Right cardiac atrium (tissue), 5 donors: Measurements from ENCODE around the gene SLC17A7. TPM values are rescaled to one million over a fixed set of nuclear protein-coding genes. Genes with fewer than 3 reads are reported as not detected.

Experiments
- ATAC-seq, 2 donors: fragments of 200-7000 bp; cut with Tn5 transposase; one replicate each; pipeline versions ENCODE4 v1.8.0 to v1.9.1; 2020; ENCODE audit warnings: moderate library complexity in 2 of 2, mild to moderate bottlenecking in 1 of 2
- DNase-seq, 3 donors: peaks; one replicate each; pipeline ENCODE4 v3.0.0-alpha.2; 2020
- H3K27ac ChIP-seq: one replicate; pipeline ENCODE4 v1.5.1; 2013; ENCODE audit warnings: mild to moderate bottlenecking, low read length, control low read depth, moderate library complexity
- H3K27me3 ChIP-seq: one replicate; pipeline ENCODE4 v1.6.1; 2013; ENCODE audit not compliant: control insufficient read depth, insufficient read depth
- H3K4me1 ChIP-seq: one replicate; pipeline ENCODE4 v1.6.1; 2013; ENCODE audit warnings: low read length; ENCODE audit not compliant: control insufficient read depth, insufficient read depth
- H3K4me3 ChIP-seq: one replicate; pipeline ENCODE4 v1.5.1; 2013; ENCODE audit warnings: low read length, control low read depth
- H3K9me3 ChIP-seq: one replicate; pipeline ENCODE4 v1.6.1; 2013; ENCODE audit warnings: low read length; ENCODE audit not compliant: control insufficient read depth
- WGBS: extraction: QIAGEN DNeasy Blood & Tissue Kit; methylation state at CpG from one replicate; pipeline ENCODE4 v1.1.7; 2013; 5-methylcytosine and 5-hydroxymethylcytosine counted together
- intact Hi-C, 4 donors: fragments of 100-400 bp; cut with DNase I; formaldehyde crosslinking; loops; one replicate each; pipeline versions ENCODE4 v1.11.0 to v1.14.0; 2022 to 2023
- polyA plus RNA-seq: library from polyadenylated mRNA; stranded (reverse); fragments of 200-250 nt; gene quantifications from one replicate; pipeline ENCODE4 v1.2.3, GENCODE V29; 2013
- total RNA-seq, 4 donors: library from RNA; stranded (reverse); fragmentation: NEBNext Ultra II Directional; extraction: Animal tissue kit (Norgen Biotek cat#: 25700); gene quantifications; one replicate each; pipeline ENCODE4 v1.2.1, GENCODE V29; 2021
- donor health status: healthy with polysubstance abuse.
- donor health status: DM: no; HTN: yes; CAD: no.
- donor health status: DM: no; HTN: no; CAD: no.
- donor health status: DM: no; HTN: yes; CAD: no; lungs with severe emphysema.
- donor health status: DM: yes; HTN: yes; CAD: no.

Gene SLC17A7
- total and polyA plus RNA-seq, 5 donors = 0.48 to 1.2 (median 1.0) TPM

DNA sequence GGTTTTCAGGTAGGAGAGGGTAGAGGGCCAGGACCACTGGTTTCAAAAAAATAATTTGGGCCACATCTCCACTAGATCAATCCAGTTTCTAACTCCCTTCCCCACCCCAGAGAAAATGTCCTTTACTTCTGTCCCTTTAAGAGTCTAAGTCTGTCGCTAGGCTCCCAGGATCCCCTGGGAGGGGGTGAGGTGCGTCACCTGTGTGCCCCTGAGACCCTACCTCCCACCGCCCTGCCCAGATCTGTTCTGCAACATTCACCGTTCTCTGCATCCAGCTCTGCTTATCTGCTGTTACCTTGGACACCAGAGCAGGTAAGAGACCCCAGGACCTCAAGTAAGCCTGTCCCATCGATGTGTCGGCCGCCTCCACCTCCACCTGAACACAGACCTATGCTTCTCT lies 16.1 kb downstream of the SLC17A7 start, which contains the start of gene GFY:
Gene GFY, plus strand, starts transcription at position 211 of the 400 bp plus-strand sequence. CDS start 1,043 bp downstream, outside the sequence.
- Histone ChIP-seq H3K27me3 (no peaks in the 10 kb centered on the region), H3K4me1 (no peaks in the 10 kb centered on the region), H3K27ac (no peak within 1 kb of the TSS), H3K4me3 (no peak within 1 kb of the TSS), H3K9me3 (no peaks in the 10 kb centered on the region)
- WGBS = 60% methylated on average over 7 of the region's 7 CpGs
- intact Hi-C loops = loop anchor here in 1 of 4 donors (5.0 to 10.0 kb wide), 2 partner anchors 33 to 200 kb away; no protein-coding TSS in a partner anchor
- no peak for ATAC-seq
- DNase-seq = peak in 1 of 3 donors; percentile 16

DNA sequence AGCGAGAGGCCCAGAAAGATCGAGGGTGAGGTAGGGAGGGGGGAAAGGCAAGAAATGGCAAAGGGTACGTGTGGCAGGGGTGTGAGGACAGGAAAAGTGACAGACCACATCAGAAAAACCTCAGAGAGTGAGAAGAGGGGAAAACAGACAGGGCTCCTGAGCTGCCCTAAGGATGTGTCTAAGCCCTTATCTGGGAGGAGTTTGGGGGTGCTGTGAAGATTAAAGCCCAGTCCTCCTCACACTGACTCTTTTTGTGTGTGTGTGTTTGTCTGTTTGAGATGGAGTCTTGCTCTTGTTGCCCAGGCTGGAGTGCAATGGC lies 17.4 kb downstream of the SLC17A7 start:
- no peak overlapping the region for H3K4me3 ChIP-seq
- no peak overlapping the region for H3K27ac ChIP-seq
- intact Hi-C loops = loop anchor here in 1 of 4 donors (10.0 kb wide), 1 partner anchor 199 kb away; no protein-coding TSS in a partner anchor
- no peaks in the 10 kb centered on the region for H3K9me3 ChIP-seq
- H3K4me1 ChIP-seq = no peaks in the 10 kb centered on the region
- H3K27me3 ChIP-seq = no peaks in the 10 kb centered on the region
- 12% methylated on average over 3 of the region's 3 CpGs for WGBS
- DNase-seq (no peak), ATAC-seq (no peak)

DNA sequence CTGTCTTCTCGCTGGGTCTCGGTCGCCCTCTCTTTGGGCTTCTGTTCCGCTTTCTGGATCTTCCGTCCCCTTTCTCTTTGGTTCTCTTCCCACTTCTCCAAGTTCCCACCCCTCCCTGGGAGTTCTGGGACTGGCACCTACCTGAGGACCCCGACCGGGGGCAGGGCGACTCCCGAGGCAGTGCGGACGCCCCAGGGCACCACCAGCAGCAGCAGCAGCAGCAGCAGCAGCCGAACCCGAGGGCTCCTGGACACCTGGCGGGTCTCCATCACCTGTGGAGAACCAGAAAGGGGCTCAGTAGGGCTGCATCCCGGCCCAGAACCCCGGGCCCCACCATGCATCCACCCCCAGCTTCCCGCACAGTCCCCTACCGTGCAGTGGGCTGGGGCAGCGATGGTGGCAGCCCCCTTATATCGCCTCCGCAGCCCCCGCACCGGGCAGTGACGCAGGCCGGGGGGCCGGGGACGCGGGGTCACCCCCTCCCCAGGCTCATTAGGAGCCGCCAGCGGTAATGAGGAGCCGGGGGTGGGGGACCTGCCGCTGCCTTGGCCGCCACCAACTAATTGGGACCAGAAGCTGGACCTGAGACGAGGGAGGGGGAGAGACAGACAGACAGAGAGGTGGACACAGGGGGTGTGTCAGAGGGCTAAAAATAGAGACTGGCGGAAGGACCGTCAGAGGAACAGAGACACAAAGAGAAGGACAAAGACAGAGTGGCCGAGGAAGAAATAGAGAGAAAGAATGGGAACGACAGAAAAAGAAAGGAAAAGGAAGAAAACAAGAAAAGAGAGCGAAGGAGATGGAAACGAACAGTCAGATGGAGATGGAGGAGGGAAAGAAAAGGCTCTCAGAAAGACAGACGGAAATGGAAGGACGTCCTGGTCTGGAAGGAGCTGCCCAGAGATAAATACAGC lies 18.0 kb downstream of the SLC17A7 start, which contains the start of gene PTH2:
Gene PTH2, minus strand, starts transcription at position 371 of the 914 bp plus-strand sequence. Its CDS starts 102 bp downstream, at position 269.
- intact Hi-C loops = loop anchor here in 1 of 4 donors (10.0 kb wide), 1 partner anchor 199 kb away; no protein-coding TSS in a partner anchor

DNA sequence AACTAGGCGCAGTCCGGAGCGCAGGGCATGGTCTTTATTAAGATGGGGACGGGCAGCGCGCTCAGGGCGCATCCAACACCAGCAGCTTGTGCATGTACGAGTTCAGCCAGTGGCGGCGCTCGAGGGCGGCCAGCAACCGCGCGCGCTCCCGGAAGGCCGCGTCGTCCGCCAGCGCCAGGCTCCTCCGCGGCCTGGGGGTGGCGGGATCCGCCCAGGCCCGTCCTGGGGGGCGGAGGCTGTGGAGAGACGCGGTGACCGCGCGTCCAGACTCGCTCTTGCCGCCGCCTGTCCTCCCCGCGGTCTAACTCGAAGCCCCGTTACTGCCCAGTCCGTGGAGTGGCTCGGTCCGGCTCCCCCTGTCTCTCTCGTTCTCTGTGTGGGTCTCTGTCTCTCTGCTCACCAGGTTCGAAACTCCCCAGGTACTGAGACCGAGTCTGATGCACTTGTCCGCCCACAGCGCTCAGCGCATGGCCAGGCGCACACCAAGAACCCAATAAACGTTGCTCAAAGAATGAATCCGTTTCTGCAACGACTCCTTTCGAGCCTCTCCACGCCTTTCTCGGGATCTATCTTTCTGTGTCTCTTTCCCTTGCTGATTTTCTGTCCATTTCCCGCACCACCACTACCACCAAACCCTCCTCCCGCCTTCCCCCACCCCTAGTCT lies 18.8 kb downstream of the SLC17A7 start:
- H3K4me3 ChIP-seq = peak overlapping the region; percentile 0
- H3K27ac ChIP-seq = no peak overlapping the region
- ATAC-seq = peak; percentile 52 to 67
- 2% methylated on average over 58 of the region's 58 CpGs for WGBS
- H3K27me3 ChIP-seq = no peaks in the 10 kb centered on the region
- no peaks in the 10 kb centered on the region for H3K4me1 ChIP-seq
- H3K9me3 ChIP-seq = no peaks in the 10 kb centered on the region
- intact Hi-C loops = loop anchor here in 1 of 4 donors (10.0 kb wide), 1 partner anchor 198 kb away; no protein-coding TSS in a partner anchor
- DNase-seq = peak; percentile 46 to 78 (median 73)

More for the DNA sequence above, 18.0 kb downstream of the SLC17A7 start, which contains the start of gene PTH2:
- no peak within 1 kb of the TSS for H3K27ac ChIP-seq
- WGBS = 6% methylated on average over 42 of the region's 42 CpGs
- no peaks in the 10 kb centered on the region for H3K27me3 ChIP-seq
- H3K4me1 ChIP-seq = no peaks in the 10 kb centered on the region
- ATAC-seq = no peak
- no peaks in the 10 kb centered on the region for H3K9me3 ChIP-seq
- H3K4me3 ChIP-seq = peak within 1 kb of the TSS; percentile 0
- DNase-seq = peak in 1 of 3 donors; percentile 26

DNA sequence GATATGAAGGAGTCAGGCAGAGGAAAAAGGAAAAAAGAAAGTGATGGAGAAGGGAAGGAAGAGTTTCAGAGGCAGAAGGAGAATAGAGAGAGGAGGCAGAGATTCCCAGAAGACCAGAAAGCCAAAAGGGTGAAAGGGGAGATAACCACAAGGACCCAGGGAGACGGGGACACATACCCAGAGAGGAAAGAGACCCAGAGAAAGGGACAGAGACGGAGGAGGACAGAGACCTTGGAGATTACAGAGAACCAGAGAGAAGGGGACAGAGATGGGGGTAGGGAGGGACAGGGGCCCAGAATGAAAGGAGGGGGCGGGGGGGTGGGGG lies 19.5 kb downstream of the SLC17A7 start:
- H3K27me3 ChIP-seq = no peaks in the 10 kb centered on the region
- 16% methylated on average over 3 of the region's 3 CpGs for WGBS
- no peaks in the 10 kb centered on the region for H3K9me3 ChIP-seq
- DNase-seq (no peak), ATAC-seq (no peak)
- no peaks in the 10 kb centered on the region for H3K4me1 ChIP-seq
- no peak overlapping the region for H3K4me3 ChIP-seq
- intact Hi-C loops = loop anchor here in 1 of 4 donors (10.0 kb wide), 1 partner anchor 197 kb away; no protein-coding TSS in a partner anchor
- H3K27ac ChIP-seq = no peak overlapping the region

DNA sequence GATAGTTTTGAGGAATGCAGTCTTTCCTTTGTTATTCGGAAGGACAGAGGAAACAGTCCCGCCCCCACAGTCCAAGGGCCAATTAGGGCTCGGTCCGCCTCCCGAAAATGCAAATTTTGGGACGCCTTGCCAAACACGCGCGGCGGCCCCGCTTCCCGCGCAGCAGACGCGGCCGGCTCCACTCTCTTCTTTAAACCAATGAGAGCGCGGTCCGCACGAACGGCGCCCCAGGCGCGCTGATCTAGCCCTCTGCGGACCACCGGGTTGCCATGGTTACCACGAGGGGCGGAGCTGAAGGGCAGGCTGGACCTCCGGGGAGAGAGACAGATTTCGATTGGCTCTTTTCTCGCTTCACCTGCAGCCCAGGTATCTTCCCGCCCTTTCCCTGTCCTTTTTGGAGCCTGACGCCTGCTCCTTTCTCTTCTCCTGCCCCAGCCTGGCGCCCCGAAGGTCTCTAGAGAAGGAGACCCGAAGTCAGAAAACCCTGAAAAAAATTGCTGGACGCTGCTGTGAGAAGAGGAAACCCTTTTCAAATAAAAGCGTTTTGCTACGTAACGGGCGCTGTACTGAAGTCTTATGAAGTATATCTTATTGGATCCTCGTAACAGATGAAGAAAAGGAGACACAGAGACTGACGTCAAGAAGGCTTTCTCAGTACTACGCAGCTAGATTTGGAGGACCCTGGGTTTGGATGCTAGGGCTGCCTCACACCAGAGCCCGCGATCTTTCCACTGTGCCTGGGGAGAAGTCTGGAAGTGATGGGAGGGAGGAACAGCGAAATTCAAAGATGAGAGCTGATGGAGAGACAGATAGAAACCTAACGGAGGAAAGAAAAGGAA lies 20.1 kb downstream of the SLC17A7 start:
- H3K4me3 ChIP-seq = peak overlapping the region; percentile 4
- H3K9me3 ChIP-seq = no peaks in the 10 kb centered on the region
- 8% methylated on average over 48 of the region's 48 CpGs for WGBS
- intact Hi-C loops = loop anchor here in 1 of 4 donors (10.0 kb wide), 1 partner anchor 196 kb away; no protein-coding TSS in a partner anchor
- peak; percentile 70 to 87 for ATAC-seq
- H3K4me1 ChIP-seq = no peaks in the 10 kb centered on the region
- DNase-seq = peak; percentile 80 to 93 (median 90)
- H3K27ac ChIP-seq = no peak overlapping the region
- no peaks in the 10 kb centered on the region for H3K27me3 ChIP-seq

DNA sequence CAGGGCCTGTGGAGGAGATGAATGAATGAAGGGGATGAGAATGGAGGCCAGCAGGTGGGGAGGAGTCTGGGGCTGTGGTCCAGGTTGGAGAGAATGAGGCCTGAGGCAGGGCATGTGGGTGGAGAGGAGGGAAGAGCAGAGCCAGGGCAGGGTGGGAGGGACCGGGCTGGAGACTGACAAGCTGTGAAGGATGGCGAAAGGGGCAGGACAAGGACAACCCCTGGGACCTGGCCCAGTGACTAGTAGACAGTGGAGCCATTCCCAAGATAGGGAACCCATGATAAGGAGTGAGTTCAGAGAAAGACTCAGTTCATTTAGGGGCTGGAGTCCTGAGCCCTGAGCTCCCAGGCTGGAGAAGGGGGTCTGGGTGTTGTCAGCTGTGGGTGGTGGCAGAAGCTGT lies 21.1 kb downstream of the SLC17A7 start:
- H3K4me3 ChIP-seq = no peak overlapping the region
- DNase-seq (no peak), ATAC-seq (no peak)
- H3K4me1 ChIP-seq = no peaks in the 10 kb centered on the region
- 66% methylated on average over 2 of the region's 2 CpGs for WGBS
- H3K9me3 ChIP-seq = no peaks in the 10 kb centered on the region
- intact Hi-C loops = loop anchor here in 1 of 4 donors (10.0 kb wide), 1 partner anchor 195 kb away; no protein-coding TSS in a partner anchor
- H3K27me3 ChIP-seq = no peaks in the 10 kb centered on the region
- H3K27ac ChIP-seq = no peak overlapping the region

DNA sequence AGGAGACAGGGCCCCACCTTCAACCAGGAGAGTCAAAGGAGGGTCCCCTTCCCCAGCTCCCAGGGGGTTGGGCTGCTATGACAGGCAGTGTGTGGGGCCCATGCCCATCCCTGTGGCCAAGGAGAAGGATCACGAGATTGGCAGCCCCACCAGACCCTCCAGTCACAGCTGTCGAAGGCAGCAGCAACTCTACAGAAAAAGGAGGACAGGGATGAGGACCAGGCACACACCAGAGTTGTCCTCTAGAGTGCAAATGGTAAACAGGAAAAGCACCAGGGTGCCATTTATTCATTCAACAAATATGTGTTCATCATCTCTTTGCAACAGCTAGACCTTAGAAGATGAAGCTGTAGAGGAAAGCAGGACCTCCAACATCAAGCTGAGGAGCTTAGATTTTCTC lies 22.2 kb downstream of the SLC17A7 start:
- H3K9me3 ChIP-seq = no peaks in the 10 kb centered on the region
- no peaks in the 10 kb centered on the region for H3K4me1 ChIP-seq
- intact Hi-C loops = no loop called here
- ATAC-seq (no peak), DNase-seq (no peak)
- H3K4me3 ChIP-seq = no peak overlapping the region
- no peak overlapping the region for H3K27ac ChIP-seq
- 82% methylated on average over 2 of the region's 2 CpGs for WGBS
- H3K27me3 ChIP-seq = no peaks in the 10 kb centered on the region

DNA sequence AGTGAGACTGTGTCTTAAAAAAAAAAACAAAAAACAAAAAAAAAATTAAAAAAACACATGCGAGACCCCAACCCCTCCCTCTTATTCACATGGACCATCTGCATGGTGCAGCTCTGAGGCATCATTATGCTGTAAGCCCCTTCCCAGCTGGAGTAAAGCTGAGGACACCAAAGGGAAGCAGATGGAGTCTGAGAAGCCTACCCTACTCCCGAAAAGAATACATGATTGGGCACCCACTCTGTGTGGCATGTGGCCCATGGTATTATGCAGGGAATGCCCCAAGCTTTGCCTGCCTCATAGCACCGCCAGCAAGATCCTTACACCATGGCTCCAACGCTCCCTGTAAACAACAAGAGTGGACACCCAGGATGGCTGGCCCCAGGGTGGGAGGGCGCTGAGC lies 22.8 kb downstream of the SLC17A7 start:
- Histone ChIP-seq H3K4me3 (no peak overlapping the region), H3K27ac (no peak overlapping the region), H3K9me3 (no peaks in the 10 kb centered on the region), H3K4me1 (no peaks in the 10 kb centered on the region), H3K27me3 (no peaks in the 10 kb centered on the region)
- ATAC-seq (no peak), DNase-seq (no peak)
- whole genome bisulfite sequencing = 85% methylated on average over 5 of the region's 5 CpGs
- intact Hi-C loops = no loop called here

DNA sequence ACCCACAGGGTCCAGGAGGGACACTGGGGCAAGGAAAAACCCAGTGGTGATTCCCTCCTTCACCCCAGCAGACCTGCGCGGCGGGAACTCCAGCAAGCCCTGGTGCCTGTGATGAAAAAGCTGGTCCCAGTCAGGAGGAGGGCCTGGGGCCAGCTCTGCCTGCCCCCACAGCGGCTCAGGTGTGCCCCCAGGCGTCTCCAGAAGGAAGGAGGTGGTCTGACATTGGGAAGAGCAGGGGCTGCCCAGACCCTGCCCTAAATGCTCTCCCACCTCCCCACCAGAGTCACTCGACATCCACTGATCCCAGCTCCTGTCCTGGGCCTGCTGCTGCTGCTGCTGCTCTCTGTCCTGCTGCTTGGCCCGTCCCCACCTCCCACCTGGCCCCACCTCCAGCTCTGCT lies 24.2 kb downstream of the SLC17A7 start:
- Histone ChIP-seq H3K27me3 (no peaks in the 10 kb centered on the region), H3K9me3 (no peaks in the 10 kb centered on the region), H3K4me3 (no peak overlapping the region), H3K27ac (no peak overlapping the region), H3K4me1 (no peaks in the 10 kb centered on the region)
- WGBS = 62% methylated on average over 7 of the region's 7 CpGs
- intact Hi-C loops = no loop called here
- no peak for DNase-seq
- ATAC-seq = no peak
